IMR-90 (cell line): ENCODE data around the gene TTC1.

ENCODE experiments used
- BHLHE40 ChIP-seq: fragments of 150-350 bp; IDR thresholded peaks from 2 replicates; pipeline ENCODE4 v1.6.1; 2016; ENCODE audit warnings: mild to moderate bottlenecking, low read depth, low read length
- CEBPB ChIP-seq: IDR thresholded peaks from 2 replicates; pipeline ENCODE4 v1.6.1; 2012; ENCODE audit warnings: low read depth, low read length, improper control_type of control experiment
- MAFK ChIP-seq: IDR thresholded peaks from 2 replicates; pipeline ENCODE4 v1.6.1; 2012; ENCODE audit warnings: low read depth, low read length, improper control_type of control experiment
- POLR2A ChIP-seq: IDR thresholded peaks from 2 replicates; pipeline ENCODE4 v1.6.1; 2012; ENCODE audit warnings: mild to moderate bottlenecking, low read depth, low read length
- RCOR1 ChIP-seq: IDR thresholded peaks from 2 replicates; pipeline ENCODE4 v1.6.1; 2012; ENCODE audit warnings: mild to moderate bottlenecking, low read length, improper control_type of control experiment; ENCODE audit not compliant: insufficient replicate concordance
- SMC3 ChIP-seq: fragments of 150-350 bp; IDR thresholded peaks from 2 replicates; pipeline ENCODE4 v1.6.1; 2016; ENCODE audit warnings: low read depth, mild to moderate bottlenecking, antibody characterized with exemption, low read length, moderate library complexity
- TF ChIP-seq, protein P1 (sequence below): conservative IDR thresholded peaks from 2 replicates; pipeline ENCODE4 v1.5.1; 2012; ENCODE audit warnings: mild to moderate bottlenecking, low read depth, low read length, improper control_type of control experiment
- TF ChIP-seq, protein P2 (sequence below): fragments of 150-350 bp; IDR thresholded peaks from 2 replicates; pipeline ENCODE4 v1.6.1; 2017; ENCODE audit warnings: mild to moderate bottlenecking, antibody characterized with exemption, low read length, low read depth

DNA sequence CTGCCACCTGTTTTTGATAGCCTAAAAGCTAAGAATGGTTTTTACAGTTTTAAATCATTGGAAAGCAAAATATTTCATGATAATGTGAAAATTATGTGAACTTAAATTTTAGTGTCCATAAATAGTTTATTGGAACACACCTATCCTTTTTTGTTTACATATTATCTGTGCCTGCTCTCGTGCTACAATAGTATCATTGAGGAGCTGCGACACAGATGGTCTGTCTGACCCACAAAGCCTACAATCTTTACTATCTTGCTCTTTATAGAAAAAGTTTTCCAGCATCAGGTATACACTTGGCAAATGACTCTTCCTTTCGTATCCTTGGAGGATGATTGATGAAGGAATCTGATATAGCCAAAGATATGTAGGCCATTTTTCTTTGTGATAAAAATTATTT is 40.2 kb downstream of the TTC1 start:
- TF ChIP-seq BHLHE40 (no peak), POLR2A (no peak), CEBPB (no peak), RCOR1 (no peak), MAFK (no peak), SMC3 (no peak)
- TF ChIP-seq, protein P1, sequence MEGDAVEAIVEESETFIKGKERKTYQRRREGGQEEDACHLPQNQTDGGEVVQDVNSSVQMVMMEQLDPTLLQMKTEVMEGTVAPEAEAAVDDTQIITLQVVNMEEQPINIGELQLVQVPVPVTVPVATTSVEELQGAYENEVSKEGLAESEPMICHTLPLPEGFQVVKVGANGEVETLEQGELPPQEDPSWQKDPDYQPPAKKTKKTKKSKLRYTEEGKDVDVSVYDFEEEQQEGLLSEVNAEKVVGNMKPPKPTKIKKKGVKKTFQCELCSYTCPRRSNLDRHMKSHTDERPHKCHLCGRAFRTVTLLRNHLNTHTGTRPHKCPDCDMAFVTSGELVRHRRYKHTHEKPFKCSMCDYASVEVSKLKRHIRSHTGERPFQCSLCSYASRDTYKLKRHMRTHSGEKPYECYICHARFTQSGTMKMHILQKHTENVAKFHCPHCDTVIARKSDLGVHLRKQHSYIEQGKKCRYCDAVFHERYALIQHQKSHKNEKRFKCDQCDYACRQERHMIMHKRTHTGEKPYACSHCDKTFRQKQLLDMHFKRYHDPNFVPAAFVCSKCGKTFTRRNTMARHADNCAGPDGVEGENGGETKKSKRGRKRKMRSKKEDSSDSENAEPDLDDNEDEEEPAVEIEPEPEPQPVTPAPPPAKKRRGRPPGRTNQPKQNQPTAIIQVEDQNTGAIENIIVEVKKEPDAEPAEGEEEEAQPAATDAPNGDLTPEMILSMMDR: no peak
- TF ChIP-seq, protein P2, sequence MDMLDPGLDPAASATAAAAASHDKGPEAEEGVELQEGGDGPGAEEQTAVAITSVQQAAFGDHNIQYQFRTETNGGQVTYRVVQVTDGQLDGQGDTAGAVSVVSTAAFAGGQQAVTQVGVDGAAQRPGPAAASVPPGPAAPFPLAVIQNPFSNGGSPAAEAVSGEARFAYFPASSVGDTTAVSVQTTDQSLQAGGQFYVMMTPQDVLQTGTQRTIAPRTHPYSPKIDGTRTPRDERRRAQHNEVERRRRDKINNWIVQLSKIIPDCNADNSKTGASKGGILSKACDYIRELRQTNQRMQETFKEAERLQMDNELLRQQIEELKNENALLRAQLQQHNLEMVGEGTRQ: no peak
